Colonic mucosa (tissue), 4 donors: Measurements from ENCODE around the gene GIMAP8. TPM values are rescaled to one million over a fixed set of nuclear protein-coding genes. Genes with fewer than 3 reads are reported as not detected.

ENCODE experiments used
- DNase-seq: peaks from one replicate; pipeline ENCODE4 v3.0.0-alpha.2; 2020
- H3K27ac ChIP-seq: fragments of 200-600 bp; one replicate; pipeline ENCODE4 v1.8.0; 2021
- H3K27me3 ChIP-seq: fragments of 200-600 bp; one replicate; pipeline ENCODE4 v1.8.0; 2021
- H3K36me3 ChIP-seq: fragments of 200-600 bp; one replicate; pipeline ENCODE4 v1.8.0; 2021
- H3K4me1 ChIP-seq: fragments of 200-600 bp; one replicate; pipeline ENCODE4 v1.8.0; 2021; ENCODE audit warnings: mild to moderate bottlenecking
- H3K4me3 ChIP-seq: fragments of 200-600 bp; one replicate; pipeline ENCODE4 v1.8.0; 2021
- H3K9ac ChIP-seq, 2 donors: one replicate each; pipeline ENCODE4 v1.7.0; 2013; ENCODE audit warnings: control low read depth in 2 of 2, low read depth in 2 of 2, low read length in 2 of 2
- H3K9me3 ChIP-seq: fragments of 200-600 bp; one replicate; pipeline ENCODE4 v1.8.0; 2021
- intact Hi-C: fragments of 100-400 bp; cut with DNase I; formaldehyde crosslinking; loops from one replicate; pipeline ENCODE4 v1.14.1; 2022
- total RNA-seq, 2 donors: library from RNA; stranded (reverse); fragmentation: NEBNext Ultra II Directional in 1 of 2; extraction: Animal tissue kit (Norgen Biotek cat#: 25700) in 1 of 2; gene quantifications; one replicate each; pipeline ENCODE4 v1.2.1, GENCODE V29; 2021
- TF ChIP-seq, protein P1 (sequence below): fragments of 200-600 bp; IDR thresholded peaks from one replicate; pipeline ENCODE4 v1.8.0; 2022; ENCODE audit warnings: antibody characterized with exemption, mild to moderate bottlenecking
- donor health status: healthy.
- donor health status: DM: no; HTN: no; CAD: no.
- donor health status: DM: no; HTN: no; CAD: no.

Gene GIMAP8
- total RNA-seq, 2 donors from 2014 or later: 3.4 to 4.5 TPM

DNA sequence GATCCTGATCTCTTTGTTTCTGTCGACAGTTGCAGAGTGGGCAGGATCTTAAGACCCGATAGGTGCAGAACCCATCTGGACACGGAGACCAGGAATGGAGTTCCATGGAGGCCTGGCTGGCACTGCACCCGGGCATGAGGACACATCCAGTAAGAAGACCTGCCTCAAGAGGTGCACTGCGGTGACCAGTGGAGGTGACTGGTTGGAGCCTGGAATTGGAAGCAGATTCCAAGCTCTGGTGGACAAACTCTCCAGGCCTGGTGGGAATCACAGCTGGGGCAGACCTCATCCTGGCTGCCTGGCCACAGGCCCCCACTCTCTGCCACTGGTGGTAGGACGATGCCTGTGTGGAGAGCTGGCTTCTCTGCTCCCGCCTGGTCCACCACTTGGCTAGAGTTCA lies 40.3 kb upstream of the GIMAP8 start:
- Histone ChIP-seq H3K4me3 (no peak overlapping the region), H3K9ac (no peak overlapping the region), H3K36me3 (no peaks in the 10 kb centered on the region), H3K4me1 (peaks cover 6% of the 10 kb centered on the region), H3K9me3 (no peaks in the 10 kb centered on the region), H3K27ac (no peak overlapping the region), H3K27me3 (no peaks in the 10 kb centered on the region)
- intact Hi-C loops: loop anchor here (10.0 kb wide), 1 partner anchor 125 kb away; no protein-coding TSS in a partner anchor
- TF ChIP-seq, protein P1, sequence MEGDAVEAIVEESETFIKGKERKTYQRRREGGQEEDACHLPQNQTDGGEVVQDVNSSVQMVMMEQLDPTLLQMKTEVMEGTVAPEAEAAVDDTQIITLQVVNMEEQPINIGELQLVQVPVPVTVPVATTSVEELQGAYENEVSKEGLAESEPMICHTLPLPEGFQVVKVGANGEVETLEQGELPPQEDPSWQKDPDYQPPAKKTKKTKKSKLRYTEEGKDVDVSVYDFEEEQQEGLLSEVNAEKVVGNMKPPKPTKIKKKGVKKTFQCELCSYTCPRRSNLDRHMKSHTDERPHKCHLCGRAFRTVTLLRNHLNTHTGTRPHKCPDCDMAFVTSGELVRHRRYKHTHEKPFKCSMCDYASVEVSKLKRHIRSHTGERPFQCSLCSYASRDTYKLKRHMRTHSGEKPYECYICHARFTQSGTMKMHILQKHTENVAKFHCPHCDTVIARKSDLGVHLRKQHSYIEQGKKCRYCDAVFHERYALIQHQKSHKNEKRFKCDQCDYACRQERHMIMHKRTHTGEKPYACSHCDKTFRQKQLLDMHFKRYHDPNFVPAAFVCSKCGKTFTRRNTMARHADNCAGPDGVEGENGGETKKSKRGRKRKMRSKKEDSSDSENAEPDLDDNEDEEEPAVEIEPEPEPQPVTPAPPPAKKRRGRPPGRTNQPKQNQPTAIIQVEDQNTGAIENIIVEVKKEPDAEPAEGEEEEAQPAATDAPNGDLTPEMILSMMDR: no peak
- no peak for DNase-seq

DNA sequence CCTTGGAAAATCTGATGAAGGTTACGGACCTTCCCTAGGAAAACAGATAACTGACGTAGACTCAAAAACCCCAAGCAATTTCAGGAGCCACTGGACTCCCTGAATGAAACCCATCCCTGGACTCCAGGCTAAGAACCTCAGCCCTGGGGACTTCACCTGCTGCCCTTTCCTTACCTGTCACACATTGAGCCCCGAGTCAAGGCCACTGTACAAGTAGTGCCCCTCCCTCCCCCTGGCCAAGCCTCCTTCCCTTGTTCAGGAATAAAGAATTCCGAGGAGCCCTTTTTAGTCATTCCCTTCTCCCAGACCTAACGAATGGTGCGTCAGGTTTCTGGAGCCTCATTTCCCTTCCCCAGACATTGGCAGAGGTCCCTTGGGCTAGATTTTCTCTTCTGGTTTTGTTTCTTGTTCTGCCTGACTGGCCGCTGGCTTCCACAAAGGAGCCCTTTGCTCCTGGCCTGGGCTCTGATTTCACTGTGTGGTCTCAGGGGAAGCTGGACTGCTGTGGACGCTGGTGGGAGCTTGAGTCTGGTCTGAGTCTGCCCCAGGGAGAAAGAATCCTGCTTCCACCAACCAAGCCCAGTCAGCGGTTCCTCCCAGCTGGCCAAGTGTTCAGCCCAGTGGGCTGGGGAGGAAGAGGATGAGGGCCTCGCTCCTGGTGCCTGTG lies 39.6 kb upstream of the GIMAP8 start:
- Histone ChIP-seq H3K27me3 (no peaks in the 10 kb centered on the region), H3K4me3 (no peak overlapping the region), H3K36me3 (no peaks in the 10 kb centered on the region), H3K9me3 (no peaks in the 10 kb centered on the region), H3K27ac (no peak overlapping the region), H3K4me1 (peaks cover 6% of the 10 kb centered on the region), H3K9ac (no peak overlapping the region)
- intact Hi-C loops: loop anchor here (10.0 kb wide), 1 partner anchor 126 kb away; no protein-coding TSS in a partner anchor
- DNase-seq: no peak
- TF ChIP-seq, protein P1: no peak

DNA sequence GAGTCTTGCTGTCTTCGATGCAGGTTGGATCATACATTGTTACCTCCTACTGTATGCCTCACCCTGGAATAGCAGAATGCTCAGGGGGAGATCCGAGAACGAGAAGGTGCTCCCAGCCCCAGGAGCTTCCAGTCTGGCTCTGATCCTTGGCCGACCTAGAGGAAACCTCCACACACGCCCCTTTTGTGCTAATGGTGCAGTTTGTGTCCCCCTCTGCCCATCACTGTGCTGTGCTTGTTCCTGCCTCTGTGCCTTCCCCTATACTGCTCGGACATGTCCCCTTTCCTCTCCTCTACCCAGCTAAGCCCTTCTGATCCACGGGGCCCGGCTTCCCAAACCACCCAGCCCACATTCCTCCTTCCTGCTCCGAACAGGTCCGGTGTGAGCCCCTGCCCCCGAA lies 38.8 kb upstream of the GIMAP8 start:
- Histone ChIP-seq H3K4me1 (no peaks in the 10 kb centered on the region), H3K36me3 (no peaks in the 10 kb centered on the region), H3K4me3 (no peak overlapping the region), H3K27me3 (no peaks in the 10 kb centered on the region), H3K27ac (no peak overlapping the region), H3K9ac (no peak overlapping the region), H3K9me3 (no peaks in the 10 kb centered on the region)
- no peak for DNase-seq
- TF ChIP-seq, protein P1: no peak
- intact Hi-C loops: loop anchor here (10.0 kb wide), 1 partner anchor 127 kb away; no protein-coding TSS in a partner anchor

DNA sequence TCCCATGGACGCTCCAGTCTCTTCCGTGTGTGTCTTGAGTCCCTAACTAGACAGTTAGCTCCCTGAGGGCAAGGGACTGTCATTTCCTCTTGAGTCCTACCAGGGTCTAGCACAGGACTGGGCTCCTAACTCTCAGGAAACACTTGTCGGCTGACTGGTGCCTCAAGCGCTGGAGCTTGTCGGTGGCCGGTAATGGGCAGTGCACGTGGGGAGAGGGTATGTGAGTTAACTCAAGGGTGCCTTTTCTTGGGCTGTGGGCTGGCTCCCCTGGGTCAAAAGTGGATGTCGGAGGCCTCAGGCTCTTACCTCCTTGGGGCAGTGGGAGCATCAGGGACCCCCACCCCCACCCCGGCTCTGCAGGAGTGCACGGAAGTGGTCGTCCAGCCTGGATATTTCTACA lies 38.4 kb upstream of the GIMAP8 start:
- Histone ChIP-seq H3K27ac (no peak overlapping the region), H3K4me3 (no peak overlapping the region), H3K9me3 (no peaks in the 10 kb centered on the region), H3K36me3 (no peaks in the 10 kb centered on the region), H3K4me1 (no peaks in the 10 kb centered on the region), H3K9ac (no peak overlapping the region), H3K27me3 (no peaks in the 10 kb centered on the region)
- TF ChIP-seq, protein P1: no peak
- intact Hi-C loops: loop anchor here (10.0 kb wide), 1 partner anchor 127 kb away; no protein-coding TSS in a partner anchor
- no peak for DNase-seq

DNA sequence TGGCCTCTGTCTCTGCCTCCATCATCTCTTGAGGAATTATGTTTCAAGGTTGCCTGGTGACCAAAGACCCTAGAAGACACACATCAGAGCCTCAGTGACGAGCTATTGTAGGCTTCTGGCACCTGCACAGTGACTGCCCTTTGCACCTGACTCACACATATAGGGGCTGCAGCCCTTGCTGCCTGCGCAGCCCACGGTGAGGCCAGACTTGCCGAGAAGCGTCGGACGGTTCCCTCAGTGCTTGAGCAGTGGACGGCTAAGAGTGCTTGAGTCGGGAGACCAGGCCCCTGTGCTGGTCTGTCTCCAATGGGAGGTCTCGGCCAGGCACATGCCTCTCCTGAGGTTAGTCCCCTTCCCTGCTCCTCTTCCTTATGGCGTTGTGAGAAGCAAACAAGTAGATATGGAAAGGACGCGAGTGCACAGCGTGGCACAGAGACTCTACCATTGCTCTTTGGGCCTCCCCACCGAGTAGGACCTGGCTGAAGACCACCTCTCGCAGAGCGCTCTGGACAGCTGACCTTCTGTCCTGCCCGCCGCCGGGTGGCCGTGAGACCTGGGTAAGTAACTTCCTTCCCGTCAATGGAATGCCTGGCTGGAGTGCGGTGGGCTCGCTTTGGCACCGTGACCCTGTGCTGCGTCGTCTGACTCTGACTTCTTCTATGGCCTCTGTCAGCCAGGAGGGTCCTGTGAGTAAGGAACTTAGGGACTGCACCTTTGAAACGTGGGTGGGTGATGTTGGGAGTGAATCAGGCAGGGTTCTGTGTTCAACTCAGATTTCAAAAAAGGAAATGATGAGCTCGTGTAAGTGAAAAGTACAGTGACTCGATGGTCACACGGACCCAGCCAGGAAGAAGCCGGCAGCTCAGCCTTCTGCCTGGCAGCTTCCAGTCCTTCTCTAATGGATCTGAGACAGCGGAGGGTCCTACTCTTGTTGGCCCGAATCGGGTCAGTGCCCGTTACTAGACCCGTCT lies 37.6 kb upstream of the GIMAP8 start:
- intact Hi-C loops: loop anchor here (10.0 kb wide), 1 partner anchor 128 kb away; no protein-coding TSS in a partner anchor
- Histone ChIP-seq H3K4me3 (no peak overlapping the region), H3K4me1 (no peaks in the 10 kb centered on the region), H3K9ac (no peak overlapping the region), H3K36me3 (no peaks in the 10 kb centered on the region), H3K9me3 (no peaks in the 10 kb centered on the region), H3K27me3 (no peaks in the 10 kb centered on the region), H3K27ac (no peak overlapping the region)
- DNase-seq: no peak
- TF ChIP-seq, protein P1: no peak
